ENCODE data around the gene GRIK4. TPM values are rescaled to one million over a fixed set of nuclear protein-coding genes. Genes with fewer than 3 reads are reported as not detected.

The GRIK4 gene
- total RNA-seq, 1 donor from 2014 or later = 2.2 TPM

GRCh38 chr11:120780239-120780638, 268.7 kb downstream of the GRIK4 start:
- Histone ChIP-seq H3K4me1 (ENCODE audit: insufficient read depth, low read length) (no peaks in the 10 kb centered on the region), H3K27me3 (ENCODE audit: insufficient read depth, low read length) (peaks cover 12% of the 10 kb centered on the region), H3K4me3 (ENCODE audit: insufficient read depth, low read depth, low read length) (no peak overlapping the region), H3K9ac (ENCODE audit: low read length) (no peak overlapping the region), H4K20me1 (ENCODE audit: insufficient read depth, low read length) (no peaks in the 10 kb centered on the region), H2AFZ (ENCODE audit: low read depth, low read length) (no peak overlapping the region), H3K9me3 (ENCODE audit: insufficient read depth, low read depth, low read length) (no peaks in the 10 kb centered on the region), H3K27ac (ENCODE audit: low read depth, low read length) (no peak overlapping the region), H3K79me2 (ENCODE audit: insufficient read depth, low read length) (no peaks in the 10 kb centered on the region), H3K4me2 (ENCODE audit: low read length) (no peak overlapping the region), H3K36me3 (ENCODE audit: insufficient read depth, low read length) (no peaks in the 10 kb centered on the region)
- FAIRE-seq (no peak), DNase-seq (ENCODE audit: low read depth) (no peak)
- Mint-ChIP-seq H3K9me3 (ENCODE audit: unreplicated experiment) (no peaks in the 10 kb centered on the region), H3K27me3 (ENCODE audit: low read depth, unreplicated experiment) (peaks cover 42% of the 10 kb centered on the region), H3K27ac (ENCODE audit: unreplicated experiment) (no peak overlapping the region), H3K36me3 (ENCODE audit: low read depth, unreplicated experiment) (no peaks in the 10 kb centered on the region), H3K4me3 (ENCODE audit: unreplicated experiment) (no peak overlapping the region), H3K4me1 (ENCODE audit: low read depth, unreplicated experiment) (peaks cover 2% of the 10 kb centered on the region)
- no peak for TF ChIP-seq CTCF (IDR thresholded peaks at IDR 0.05; ENCODE audit: insufficient read depth, low read depth, low read length)
- TF ChIP-seq EZH2 (IDR thresholded peaks at IDR 0.05; ENCODE audit: insufficient read depth, low read length) = no peak

DNA sequence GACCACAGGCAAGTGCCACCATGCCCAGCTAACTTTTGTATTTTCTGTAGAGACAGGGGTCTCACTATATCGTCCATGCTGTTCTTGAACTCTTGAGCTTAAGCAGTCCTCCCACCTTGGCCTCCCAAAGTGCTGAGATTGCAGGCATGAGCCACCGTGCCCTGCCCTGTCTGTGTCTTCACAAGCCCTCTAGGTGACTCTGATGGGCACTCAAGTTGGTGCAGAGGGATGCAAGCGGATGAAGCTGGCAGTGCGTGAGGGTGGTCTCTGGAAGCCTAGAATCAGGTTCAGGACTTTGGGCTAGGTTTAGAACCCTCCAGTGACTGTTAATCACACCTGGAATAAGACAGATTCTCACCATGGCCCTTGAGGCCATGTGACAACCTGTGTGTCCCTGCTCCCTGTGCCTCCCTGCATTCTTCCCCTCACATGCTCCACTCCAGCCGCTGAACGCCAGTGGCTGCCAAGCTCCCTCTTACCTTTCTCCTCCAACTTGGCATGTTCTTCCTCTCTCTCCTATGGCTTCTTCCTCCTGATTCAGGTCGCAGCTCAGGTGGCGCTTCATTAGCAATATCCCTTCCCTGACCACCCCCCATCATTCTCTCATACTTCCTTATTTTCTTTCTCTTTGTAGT, 270.1 kb downstream of the GRIK4 start:
- Histone ChIP-seq H3K4me1 (ENCODE audit: insufficient read depth, low read length) (no peaks in the 10 kb centered on the region), H3K27ac (ENCODE audit: low read depth, low read length) (no peak overlapping the region), H3K4me2 (ENCODE audit: low read length) (no peak overlapping the region), H4K20me1 (ENCODE audit: insufficient read depth, low read length) (no peaks in the 10 kb centered on the region), H2AFZ (ENCODE audit: low read depth, low read length) (no peak overlapping the region), H3K9me3 (ENCODE audit: insufficient read depth, low read depth, low read length) (no peaks in the 10 kb centered on the region), H3K36me3 (ENCODE audit: insufficient read depth, low read length) (no peaks in the 10 kb centered on the region), H3K27me3 (ENCODE audit: insufficient read depth, low read length) (peaks cover 15% of the 10 kb centered on the region), H3K9ac (ENCODE audit: low read length) (no peak overlapping the region), H3K79me2 (ENCODE audit: insufficient read depth, low read length) (no peaks in the 10 kb centered on the region), H3K4me3 (ENCODE audit: insufficient read depth, low read depth, low read length) (no peak overlapping the region)
- H3K27ac Mint-ChIP-seq (ENCODE audit: unreplicated experiment) = no peak overlapping the region
- no peaks in the 10 kb centered on the region for H3K36me3 Mint-ChIP-seq (ENCODE audit: low read depth, unreplicated experiment)
- TF ChIP-seq EZH2 (IDR thresholded peaks at IDR 0.05; ENCODE audit: insufficient read depth, low read length) = no peak
- no peak for TF ChIP-seq CTCF (IDR thresholded peaks at IDR 0.05; ENCODE audit: insufficient read depth, low read depth, low read length)
- no peak overlapping the region for H3K4me3 Mint-ChIP-seq (ENCODE audit: unreplicated experiment)
- peaks cover 2% of the 10 kb centered on the region for H3K4me1 Mint-ChIP-seq (ENCODE audit: low read depth, unreplicated experiment)
- peaks cover 48% of the 10 kb centered on the region for H3K27me3 Mint-ChIP-seq (ENCODE audit: low read depth, unreplicated experiment)
- FAIRE-seq (no peak), DNase-seq (ENCODE audit: low read depth) (no peak)
- H3K9me3 Mint-ChIP-seq (ENCODE audit: unreplicated experiment) = no peaks in the 10 kb centered on the region

GRCh38 chr11:120784566-120785251, 273.2 kb downstream of the GRIK4 start:
- no peak overlapping the region for H3K27ac ChIP-seq (ENCODE audit: low read depth, low read length)
- Mint-ChIP-seq H3K27me3 (ENCODE audit: low read depth, unreplicated experiment) (peaks cover 41% of the 10 kb centered on the region), H3K4me3 (ENCODE audit: unreplicated experiment) (no peak overlapping the region), H3K4me1 (ENCODE audit: low read depth, unreplicated experiment) (no peaks in the 10 kb centered on the region), H3K27ac (ENCODE audit: unreplicated experiment) (no peak overlapping the region), H3K36me3 (ENCODE audit: low read depth, unreplicated experiment) (no peaks in the 10 kb centered on the region), H3K9me3 (ENCODE audit: unreplicated experiment) (no peaks in the 10 kb centered on the region)
- no peaks in the 10 kb centered on the region for H3K4me1 ChIP-seq (ENCODE audit: insufficient read depth, low read length)
- H3K4me2 ChIP-seq (ENCODE audit: low read length) = no peak overlapping the region
- H3K27me3 ChIP-seq (ENCODE audit: insufficient read depth, low read length) = peaks cover 18% of the 10 kb centered on the region
- no peak overlapping the region for H2AFZ ChIP-seq (ENCODE audit: low read depth, low read length)
- no peaks in the 10 kb centered on the region for H3K79me2 ChIP-seq (ENCODE audit: insufficient read depth, low read length)
- no peaks in the 10 kb centered on the region for H3K36me3 ChIP-seq (ENCODE audit: insufficient read depth, low read length)
- no peak overlapping the region for H3K9ac ChIP-seq (ENCODE audit: low read length)
- no peaks in the 10 kb centered on the region for H4K20me1 ChIP-seq (ENCODE audit: insufficient read depth, low read length)
- H3K4me3 ChIP-seq (ENCODE audit: insufficient read depth, low read depth, low read length) = no peak overlapping the region
- no peak for FAIRE-seq
- no peak for DNase-seq (ENCODE audit: low read depth)
- TF ChIP-seq EZH2 (IDR thresholded peaks at IDR 0.05; ENCODE audit: insufficient read depth, low read length) (no peak), CTCF (IDR thresholded peaks at IDR 0.05; ENCODE audit: insufficient read depth, low read depth, low read length) (no peak)
- H3K9me3 ChIP-seq (ENCODE audit: insufficient read depth, low read depth, low read length) = no peaks in the 10 kb centered on the region
